ENCODE results near the gene PORCN.
"Not testable (repeated sequence)": the region's sequence is repeated elsewhere in the genome, so short reads cannot be mapped to it uniquely, and the experiment has no call there.

GRCh38 chrX:48519481-48519880, 10.7 kb downstream of the PORCN start:
- not testable (repeated sequence) for TF ChIP-seq GLI4, ZNF703, ZNF232 (CRISPR knock-in tag; IDR thresholded peaks at IDR 0.05; ENCODE audit: borderline replicate concordance)

Measured in HepG2 (cell line).